ENCODE data around the gene ZG16B.
A peak's percentile ranks its signal among the peaks of the same experiment; 100 is the strongest.

Gene ZG16B

GRCh38 chr16:2874032-2874911, 44.2 kb downstream of the ZG16B start:
- DNase-seq, result no peak

DNA sequence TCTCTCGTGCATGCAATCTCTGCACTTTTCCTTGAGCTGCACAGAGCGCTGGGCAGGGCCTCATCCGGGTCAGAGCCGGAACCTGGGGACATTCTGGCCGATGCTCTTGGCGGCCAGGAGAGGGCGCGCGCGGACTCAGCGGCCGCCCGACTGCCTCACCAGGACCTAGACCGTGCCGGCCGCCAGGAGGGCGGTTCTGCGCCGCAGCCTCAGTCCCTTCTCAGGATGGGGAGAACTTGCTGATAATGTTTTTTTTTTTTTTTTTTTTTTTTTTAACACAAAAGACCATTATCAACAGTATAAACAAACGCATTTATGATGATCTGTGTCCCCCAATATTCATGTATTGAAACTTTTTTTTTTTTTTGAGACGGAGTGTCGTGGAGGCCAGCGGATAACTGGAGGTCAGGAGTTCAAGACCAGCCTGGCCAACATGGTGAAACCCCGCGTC, 44.8 kb downstream of the ZG16B start:
- peak; percentile 81 for DNase-seq

- no peak for DNase-seq
Observed at GRCh38 chr16:2879854-2880508, 49.9 kb downstream of the ZG16B start.

Data from stimulated activated CD4-positive, alpha-beta T cell treated with anti-CD3 and anti-CD28 coated beads, Interleukin-15, amount 100 ng/mL, for 24 hours (primary cell).